Esophagus squamous epithelium (tissue), 4 donors: ENCODE measurements around the gene NUPR2.

ENCODE experiments used
- POLR2A ChIP-seq, 4 donors: fragments of 450-650 bp; IDR thresholded peaks; one replicate each; pipeline ENCODE4 v1.6.1; 2017; ENCODE audit warnings: antibody characterized with exemption in 4 of 4, mild to moderate bottlenecking in 4 of 4, moderate library complexity in 3 of 4
- TF ChIP-seq, protein P1 (sequence below), 6 experiments: fragments of 450-650 bp in 4 of 6; fragments of 200-600 bp in 2 of 6; sonication (generic) in 2 of 6; IDR thresholded peaks; one replicate each; pipeline ENCODE4 v1.5.1; 2016 to 2019; ENCODE audit warnings: antibody characterized with exemption in 6 of 6, mild to moderate bottlenecking in 4 of 6, moderate library complexity in 4 of 6

DNA sequence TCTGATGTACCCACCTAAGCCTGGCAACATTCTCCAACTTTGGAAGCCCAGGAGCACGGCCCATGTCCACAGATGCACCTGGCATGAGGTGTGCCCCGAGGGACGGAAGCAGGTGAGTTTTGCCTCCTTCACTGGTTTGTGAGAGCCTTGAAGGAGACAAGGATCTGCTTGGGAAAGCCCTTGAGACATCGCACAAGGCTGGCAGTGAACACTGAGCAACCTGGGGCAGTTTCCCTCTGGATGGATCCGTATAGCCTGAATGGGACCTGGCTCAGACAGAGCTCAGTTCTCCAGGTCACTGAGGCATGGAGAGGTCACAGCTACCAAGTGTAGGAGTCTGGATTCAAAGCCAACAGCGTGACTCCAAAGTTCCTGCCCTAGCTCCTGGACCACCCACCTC lies 8.8 kb upstream of the NUPR2 start:
- TF ChIP-seq, protein P1, sequence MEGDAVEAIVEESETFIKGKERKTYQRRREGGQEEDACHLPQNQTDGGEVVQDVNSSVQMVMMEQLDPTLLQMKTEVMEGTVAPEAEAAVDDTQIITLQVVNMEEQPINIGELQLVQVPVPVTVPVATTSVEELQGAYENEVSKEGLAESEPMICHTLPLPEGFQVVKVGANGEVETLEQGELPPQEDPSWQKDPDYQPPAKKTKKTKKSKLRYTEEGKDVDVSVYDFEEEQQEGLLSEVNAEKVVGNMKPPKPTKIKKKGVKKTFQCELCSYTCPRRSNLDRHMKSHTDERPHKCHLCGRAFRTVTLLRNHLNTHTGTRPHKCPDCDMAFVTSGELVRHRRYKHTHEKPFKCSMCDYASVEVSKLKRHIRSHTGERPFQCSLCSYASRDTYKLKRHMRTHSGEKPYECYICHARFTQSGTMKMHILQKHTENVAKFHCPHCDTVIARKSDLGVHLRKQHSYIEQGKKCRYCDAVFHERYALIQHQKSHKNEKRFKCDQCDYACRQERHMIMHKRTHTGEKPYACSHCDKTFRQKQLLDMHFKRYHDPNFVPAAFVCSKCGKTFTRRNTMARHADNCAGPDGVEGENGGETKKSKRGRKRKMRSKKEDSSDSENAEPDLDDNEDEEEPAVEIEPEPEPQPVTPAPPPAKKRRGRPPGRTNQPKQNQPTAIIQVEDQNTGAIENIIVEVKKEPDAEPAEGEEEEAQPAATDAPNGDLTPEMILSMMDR (IDR thresholded peaks at IDR 0.05): no peak
- TF ChIP-seq POLR2A (IDR thresholded peaks at IDR 0.05): no peak
